CD14-positive monocyte (primary cell): ENCODE data around the gene TPK1. TPM values are rescaled to one million over a fixed set of nuclear protein-coding genes. Genes with fewer than 3 reads are reported as not detected.

Source experiments
- DNase-seq, 3 donors: peaks; one replicate each; pipeline ENCODE4 v3.0.0-alpha.2; 2011 to 2022
- H2AFZ ChIP-seq: 2 replicates; pipeline ENCODE4 v1.6.0; 2012; ENCODE audit warnings: mild to moderate bottlenecking, low read depth, low read length, inconsistent platforms; ENCODE audit not compliant: insufficient read depth, poor library complexity, severe bottlenecking
- H3K27ac ChIP-seq, 2 donors: 1 replicate in 1 of 2; 2 replicates in 1 of 2; pipeline ENCODE4 v1.5.1; 2012 to 2013; ENCODE audit warnings: low read length in 2 of 2, control low read depth in 1 of 2, inconsistent platforms in 1 of 2, low read depth in 1 of 2, mild to moderate bottlenecking in 1 of 2
- H3K27me3 ChIP-seq, 2 donors: one replicate each; pipeline versions ENCODE4 v1.6.0 to v1.6.1; 2011 to 2013; ENCODE audit warnings: low read length in 2 of 2; ENCODE audit not compliant: control insufficient read depth in 2 of 2, insufficient read depth in 2 of 2
- H3K36me3 ChIP-seq, 2 donors: replicated peaks in 1 of 2; 1 replicate in 1 of 2; 2 replicates in 1 of 2; pipeline versions ENCODE4 v1.5.1 to v1.6.1; 2012 to 2013; ENCODE audit warnings: low read length in 2 of 2, control low read depth in 1 of 2, inconsistent platforms in 1 of 2, mild to moderate bottlenecking in 1 of 2; ENCODE audit not compliant: insufficient read depth in 2 of 2, control insufficient read depth in 1 of 2
- H3K4me1 ChIP-seq, 2 donors: 1 replicate in 1 of 2; 2 replicates in 1 of 2; pipeline versions ENCODE4 v1.5.1 to v1.6.1; 2012 to 2013; ENCODE audit warnings: low read length in 2 of 2, control low read depth in 1 of 2, inconsistent platforms in 1 of 2, mild to moderate bottlenecking in 1 of 2, moderate library complexity in 1 of 2; ENCODE audit not compliant: insufficient read depth in 2 of 2, control insufficient read depth in 1 of 2
- H3K4me2 ChIP-seq: replicated peaks from 2 replicates; pipeline ENCODE3; 2012; ENCODE audit warnings: low read length, moderate library complexity, mild to moderate bottlenecking; ENCODE audit not compliant: poor library complexity, severe bottlenecking; ENCODE audit errors: extremely low read depth
- H3K4me3 ChIP-seq, 3 experiments: fragments of 200-600 bp in 1 of 3; sonication (generic) in 1 of 3; replicated peaks in 1 of 3; 1 replicate in 2 of 3; 2 replicates in 1 of 3; pipeline ENCODE4 v1.5.1; 2011 to 2013; ENCODE audit warnings: low read length in 3 of 3, mild to moderate bottlenecking in 3 of 3, control low read depth in 2 of 3, low read depth in 2 of 3, inconsistent platforms in 1 of 3, moderate library complexity in 1 of 3
- H3K79me2 ChIP-seq: 2 replicates; pipeline ENCODE4 v1.6.0; 2012; ENCODE audit warnings: mild to moderate bottlenecking, control low read depth, inconsistent platforms, low read length, moderate library complexity; ENCODE audit not compliant: insufficient read depth
- H3K9ac ChIP-seq: 2 replicates; pipeline ENCODE4 v1.6.0; 2017; ENCODE audit warnings: low read length, mild to moderate bottlenecking; ENCODE audit not compliant: insufficient read depth, poor library complexity, severe bottlenecking
- H3K9me3 ChIP-seq, 2 donors: replicated peaks in 1 of 2; 1 replicate in 1 of 2; 2 replicates in 1 of 2; pipeline versions ENCODE4 v1.5.1 to v1.6.1; 2012 to 2013; ENCODE audit warnings: low read length in 2 of 2, control low read depth in 1 of 2; ENCODE audit not compliant: control insufficient read depth in 1 of 2, insufficient read depth in 1 of 2
- H4K20me1 ChIP-seq: 2 replicates; pipeline ENCODE4 v1.6.0; 2012; ENCODE audit warnings: mild to moderate bottlenecking, low read length, control low read depth, moderate library complexity; ENCODE audit not compliant: insufficient read depth
- H3K27ac Mint-ChIP-seq, 7 donors: one replicate each; pipeline ENCODE4 v1.8.0; 2020; ENCODE audit warnings: mild to moderate bottlenecking in 7 of 7, mixed read lengths in 7 of 7, moderate library complexity in 6 of 7, inconsistent platforms in 2 of 7
- H3K27me3 Mint-ChIP-seq, 3 donors: one replicate each; pipeline ENCODE4 v1.8.0; 2021 to 2022; ENCODE audit warnings: low read depth in 3 of 3, mild to moderate bottlenecking in 3 of 3, mixed read lengths in 3 of 3, moderate library complexity in 3 of 3, inconsistent platforms in 1 of 3
- H3K36me3 Mint-ChIP-seq, 2 donors: one replicate each; pipeline ENCODE4 v1.8.0; 2020; ENCODE audit warnings: mixed read lengths in 2 of 2, inconsistent platforms in 1 of 2, mild to moderate bottlenecking in 1 of 2
- H3K4me1 Mint-ChIP-seq: one replicate; pipeline ENCODE4 v1.8.0; 2020; ENCODE audit warnings: mild to moderate bottlenecking, mixed read lengths
- H3K4me3 Mint-ChIP-seq, 2 donors: one replicate each; pipeline ENCODE4 v1.8.0; 2020; ENCODE audit warnings: mild to moderate bottlenecking in 2 of 2, mixed read lengths in 2 of 2, moderate library complexity in 1 of 2
- H3K9me3 Mint-ChIP-seq, 7 donors: one replicate each; pipeline ENCODE4 v1.8.0; 2020 to 2022; ENCODE audit warnings: mixed read lengths in 7 of 7, mild to moderate bottlenecking in 6 of 7, moderate library complexity in 6 of 7, inconsistent platforms in 2 of 7
- WGBS: methylation state at CpG from one replicate; pipeline ENCODE4 v1.1.5; 2013; ENCODE audit warnings: missing lambda C conversion rate; ENCODE audit not compliant: insufficient coverage; 5-methylcytosine and 5-hydroxymethylcytosine counted together
- intact Hi-C, 2 donors: fragments of 100-400 bp; cut with micrococcal nuclease; formaldehyde crosslinking; loops; one replicate each; pipeline versions ENCODE4 v1.15.0 to v1.15.1; 2023
- polyA plus RNA-seq, 3 donors: library from polyadenylated mRNA; depleted of rRNA in 1 of 3; unstranded in 2 of 3; stranded (reverse) in 1 of 3; fragments of 300-500 nt in 2 of 3; fragments of >200 nt in 1 of 3; fragmentation: Illumina TruSeq in 2 of 3; gene quantifications; 1 replicate in 2 of 3; 2 replicates in 1 of 3; pipeline ENCODE4 v1.2.3, GENCODE V29; 2012 to 2021
- TF ChIP-seq, protein P1 (sequence below): fragments of 200-600 bp; IDR thresholded peaks from one replicate; pipeline ENCODE4 v1.8.0; 2022; ENCODE audit warnings: antibody characterized with exemption, mild to moderate bottlenecking

The TPK1 gene
- polyA plus RNA-seq, 3 donors, result 18.9 to 33.8 (median 33.1) TPM

DNA sequence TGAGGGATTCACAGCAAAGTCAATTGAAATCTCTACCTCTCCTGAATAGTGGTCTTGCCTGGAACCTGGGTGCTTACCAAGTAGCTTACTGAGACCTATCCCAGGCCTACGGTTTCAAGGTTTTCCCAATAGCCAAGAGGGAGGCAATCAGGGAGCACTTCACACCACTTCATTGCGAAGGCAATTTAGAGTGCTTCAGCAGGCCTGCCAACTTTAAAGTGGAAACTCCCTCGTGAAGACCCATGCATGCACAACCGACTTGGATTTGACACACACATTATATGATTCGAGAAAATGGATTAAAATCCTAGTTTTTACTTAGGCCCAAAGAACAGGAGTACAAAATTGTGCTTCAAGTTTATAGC is 380.8 kb downstream of the TPK1 start:
- Mint-ChIP-seq H3K36me3 (peaks cover 0 to 7% of the 10 kb centered on the region in 2 donors), H3K4me1 (no peaks in the 10 kb centered on the region), H3K9me3 (peaks cover 0 to 9% (median 3%) of the 10 kb centered on the region in 7 donors), H3K4me3 (no peak overlapping the region), H3K27me3 (no peaks in the 10 kb centered on the region), H3K27ac (no peak overlapping the region)
- TF ChIP-seq, protein P1, sequence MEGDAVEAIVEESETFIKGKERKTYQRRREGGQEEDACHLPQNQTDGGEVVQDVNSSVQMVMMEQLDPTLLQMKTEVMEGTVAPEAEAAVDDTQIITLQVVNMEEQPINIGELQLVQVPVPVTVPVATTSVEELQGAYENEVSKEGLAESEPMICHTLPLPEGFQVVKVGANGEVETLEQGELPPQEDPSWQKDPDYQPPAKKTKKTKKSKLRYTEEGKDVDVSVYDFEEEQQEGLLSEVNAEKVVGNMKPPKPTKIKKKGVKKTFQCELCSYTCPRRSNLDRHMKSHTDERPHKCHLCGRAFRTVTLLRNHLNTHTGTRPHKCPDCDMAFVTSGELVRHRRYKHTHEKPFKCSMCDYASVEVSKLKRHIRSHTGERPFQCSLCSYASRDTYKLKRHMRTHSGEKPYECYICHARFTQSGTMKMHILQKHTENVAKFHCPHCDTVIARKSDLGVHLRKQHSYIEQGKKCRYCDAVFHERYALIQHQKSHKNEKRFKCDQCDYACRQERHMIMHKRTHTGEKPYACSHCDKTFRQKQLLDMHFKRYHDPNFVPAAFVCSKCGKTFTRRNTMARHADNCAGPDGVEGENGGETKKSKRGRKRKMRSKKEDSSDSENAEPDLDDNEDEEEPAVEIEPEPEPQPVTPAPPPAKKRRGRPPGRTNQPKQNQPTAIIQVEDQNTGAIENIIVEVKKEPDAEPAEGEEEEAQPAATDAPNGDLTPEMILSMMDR, result no peak
- H3K9ac ChIP-seq, result no peak overlapping the region
- H3K36me3 ChIP-seq, result peaks cover 0 to 4% of the 10 kb centered on the region in 2 donors
- H4K20me1 ChIP-seq, result no peaks in the 10 kb centered on the region
- no peak overlapping the region for H3K27ac ChIP-seq
- 80% methylated on average over 1 of the region's 5 CpGs for WGBS
- no peaks in the 10 kb centered on the region for H3K79me2 ChIP-seq
- no peaks in the 10 kb centered on the region for H3K27me3 ChIP-seq
- no peak overlapping the region for H3K4me2 ChIP-seq
- no peak for DNase-seq
- H2AFZ ChIP-seq, result no peak overlapping the region
- intact Hi-C loops, result no loop called here
- no peaks in the 10 kb centered on the region for H3K4me1 ChIP-seq
- H3K9me3 ChIP-seq, result no peaks in the 10 kb centered on the region
- H3K4me3 ChIP-seq, result no peak overlapping the region

GRCh38 chr7:144454256-144455039 is 381.4 kb downstream of the TPK1 start:
- peaks cover 0 to 5% (median 2%) of the 10 kb centered on the region in 7 donors for H3K9me3 Mint-ChIP-seq
- H3K4me1 Mint-ChIP-seq, result no peaks in the 10 kb centered on the region
- Histone ChIP-seq H3K4me3 (no peak overlapping the region), H2AFZ (no peak overlapping the region), H3K4me2 (no peak overlapping the region), H3K9me3 (no peaks in the 10 kb centered on the region), H4K20me1 (no peaks in the 10 kb centered on the region), H3K27ac (no peak overlapping the region), H3K4me1 (no peaks in the 10 kb centered on the region), H3K36me3 (peaks cover 0 to 4% of the 10 kb centered on the region in 2 donors), H3K79me2 (no peaks in the 10 kb centered on the region), H3K27me3 (no peaks in the 10 kb centered on the region), H3K9ac (no peak overlapping the region)
- no peak for DNase-seq
- WGBS, result no CpG with 5 or more reads among the region's 3 CpGs
- no peak overlapping the region for H3K4me3 Mint-ChIP-seq
- TF ChIP-seq, protein P1, result no peak
- no peaks in the 10 kb centered on the region for H3K27me3 Mint-ChIP-seq
- H3K27ac Mint-ChIP-seq, result no peak overlapping the region
- peaks cover 0 to 7% of the 10 kb centered on the region in 2 donors for H3K36me3 Mint-ChIP-seq
- intact Hi-C loops, result no loop called here
